Endodermal cell (in vitro differentiated cells): ENCODE measurements around the gene MBTPS1. TPM values are rescaled to one million over a fixed set of nuclear protein-coding genes. Genes with fewer than 3 reads are reported as not detected.
A peak's percentile ranks its signal among the peaks of the same experiment; 100 is the strongest.

Experiments
- DNase-seq: peaks from one replicate; pipeline ENCODE4 v3.0.0-alpha.2; 2017
- H3K27ac ChIP-seq: 2 replicates; pipeline ENCODE4 v1.5.1; 2013; ENCODE audit warnings: mild to moderate bottlenecking, low read depth, low read length, moderate library complexity
- H3K27me3 ChIP-seq: 2 replicates; pipeline ENCODE4 v1.6.1; 2013; ENCODE audit warnings: mild to moderate bottlenecking, low read length, moderate library complexity; ENCODE audit not compliant: insufficient read depth, control insufficient read depth, poor library complexity, severe bottlenecking
- H3K36me3 ChIP-seq: 2 replicates; pipeline ENCODE4 v1.7.0; 2013; ENCODE audit warnings: mild to moderate bottlenecking, low read length, moderate library complexity; ENCODE audit not compliant: control insufficient read depth, insufficient read depth
- H3K4me1 ChIP-seq: one replicate; pipeline ENCODE4 v1.7.0; 2013; ENCODE audit warnings: low read length; ENCODE audit not compliant: control insufficient read depth, insufficient read depth
- H3K4me3 ChIP-seq: 2 replicates; pipeline ENCODE4 v1.5.1; 2013; ENCODE audit warnings: mild to moderate bottlenecking, low read length, moderate library complexity
- H3K9ac ChIP-seq: 2 replicates; pipeline ENCODE4 v1.6.1; 2013; ENCODE audit warnings: mild to moderate bottlenecking, low read length, moderate library complexity; ENCODE audit not compliant: poor library complexity, severe bottlenecking; ENCODE audit errors: extremely low read depth
- H3K9me3 ChIP-seq: 2 replicates; pipeline ENCODE4 v1.6.1; 2013; ENCODE audit warnings: mild to moderate bottlenecking, low read length, moderate library complexity; ENCODE audit not compliant: control insufficient read depth
- H3K27ac Mint-ChIP-seq: 2 replicates; pipeline ENCODE4 v1.8.0; 2020; ENCODE audit warnings: mixed read lengths
- H3K27me3 Mint-ChIP-seq: 2 replicates; pipeline ENCODE4 v1.8.0; 2021; ENCODE audit warnings: mild to moderate bottlenecking, mixed read lengths; ENCODE audit not compliant: insufficient read depth
- H3K36me3 Mint-ChIP-seq: 2 replicates; pipeline ENCODE4 v1.8.0; 2020; ENCODE audit warnings: low read depth, mixed read lengths
- H3K4me1 Mint-ChIP-seq: 2 replicates; pipeline ENCODE4 v1.8.0; 2020; ENCODE audit warnings: mixed read lengths
- H3K4me3 Mint-ChIP-seq: 2 replicates; pipeline ENCODE4 v1.8.0; 2020; ENCODE audit warnings: mild to moderate bottlenecking, moderate library complexity, mixed read lengths
- H3K9me3 Mint-ChIP-seq: 2 replicates; pipeline ENCODE4 v1.8.0; 2020; ENCODE audit warnings: mild to moderate bottlenecking, mixed read lengths
- CTCF ChIP-seq: fragments of 200-600 bp; sonication (generic); conservative IDR thresholded peaks from 2 replicates; pipeline ENCODE4 v1.5.0; 2021; ENCODE audit warnings: antibody characterized with exemption, mild to moderate bottlenecking
- WGBS, 2 experiments: methylation state at CpG; one replicate each; pipeline versions ENCODE4 v1.1.5 to v1.1.7; 2013; ENCODE audit warnings: missing lambda C conversion rate in 2 of 2, mixed read lengths in 1 of 2; ENCODE audit not compliant: insufficient coverage in 1 of 2, insufficient read length in 1 of 2; 5-methylcytosine and 5-hydroxymethylcytosine counted together
- total RNA-seq, 2 donors: library from RNA; stranded (reverse); fragmentation: NEBNext Ultra II Directional in 1 of 2; extraction: Animal tissue kit (Norgen Biotek cat#: 25700) in 1 of 2; gene quantifications; 2 replicates in 1 of 2; 3 replicates in 1 of 2; pipeline ENCODE4 v1.2.1, GENCODE V29; 2021

The MBTPS1 gene
- total RNA-seq, 2 donors from 2014 or later: 59.7 to 62.9 TPM

GRCh38 chr16:84049403-84050060 is 67.2 kb downstream of the MBTPS1 start:
- TF ChIP-seq CTCF: no peak
- Mint-ChIP-seq H3K4me1 (peaks cover 19% of the 10 kb centered on the region), H3K4me3 (no peak overlapping the region), H3K36me3 (peaks cover 33% of the 10 kb centered on the region), H3K9me3 (no peaks in the 10 kb centered on the region), H3K27me3 (peaks cover 8% of the 10 kb centered on the region), H3K27ac (peak overlapping the region; percentile 55)
- DNase-seq: peak; percentile 32
- no peaks in the 10 kb centered on the region for H3K9me3 ChIP-seq
- 90 to 96% methylated on average over 11 to 13 of the region's 13 CpGs for WGBS, 2 experiments
- peaks cover 20% of the 10 kb centered on the region for H3K36me3 ChIP-seq
- H3K27me3 ChIP-seq: no peaks in the 10 kb centered on the region
- no peak overlapping the region for H3K9ac ChIP-seq
- H3K4me1 ChIP-seq: peaks cover 9% of the 10 kb centered on the region
- no peak overlapping the region for H3K27ac ChIP-seq
- no peak overlapping the region for H3K4me3 ChIP-seq

GRCh38 chr16:84048871-84049270 is 67.9 kb downstream of the MBTPS1 start:
- no peak overlapping the region for H3K9ac ChIP-seq
- H3K36me3 Mint-ChIP-seq: peaks cover 27% of the 10 kb centered on the region
- peaks cover 16% of the 10 kb centered on the region for H3K36me3 ChIP-seq
- H3K4me1 ChIP-seq: peaks cover 11% of the 10 kb centered on the region
- H3K9me3 ChIP-seq: no peaks in the 10 kb centered on the region
- H3K27me3 ChIP-seq: no peaks in the 10 kb centered on the region
- DNase-seq: peak; percentile 43
- H3K27ac ChIP-seq: no peak overlapping the region
- TF ChIP-seq CTCF: no peak
- H3K4me3 Mint-ChIP-seq: no peak overlapping the region
- 92 to 95% methylated on average over 11 to 13 of the region's 13 CpGs for WGBS, 2 experiments
- H3K27ac Mint-ChIP-seq: peak overlapping the region; percentile 55
- no peaks in the 10 kb centered on the region for H3K9me3 Mint-ChIP-seq
- H3K27me3 Mint-ChIP-seq: peaks cover 12% of the 10 kb centered on the region
- peaks cover 26% of the 10 kb centered on the region for H3K4me1 Mint-ChIP-seq
- H3K4me3 ChIP-seq: no peak overlapping the region

DNA sequence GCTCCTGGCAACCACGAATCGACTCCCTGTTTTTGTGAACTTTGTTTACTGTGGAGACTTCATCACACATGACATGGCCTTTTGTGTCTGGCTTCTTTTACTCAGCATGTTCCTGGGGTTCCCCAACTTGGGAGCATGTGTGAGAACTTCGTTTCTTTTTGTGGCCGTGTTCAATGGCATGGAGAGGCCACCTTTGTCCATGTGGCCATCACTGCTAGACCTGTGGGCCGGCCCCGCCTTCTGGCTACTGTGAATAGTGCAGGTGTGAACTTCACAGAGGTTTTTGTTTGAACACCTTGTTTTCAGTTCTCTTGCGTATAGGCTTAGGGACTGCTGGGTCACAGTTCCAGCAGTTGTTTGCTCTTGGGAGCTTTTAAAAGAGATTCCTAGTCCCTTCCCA is 68.5 kb downstream of the MBTPS1 start:
- Histone ChIP-seq H3K4me1 (peaks cover 17% of the 10 kb centered on the region), H3K36me3 (peaks cover 9% of the 10 kb centered on the region), H3K9me3 (no peaks in the 10 kb centered on the region), H3K9ac (no peak overlapping the region), H3K27ac (peak overlapping the region; percentile 2), H3K4me3 (no peak overlapping the region), H3K27me3 (peaks cover under 1% of the 10 kb centered on the region)
- Mint-ChIP-seq H3K27ac (peak overlapping the region; percentile 52), H3K4me1 (peaks cover 32% of the 10 kb centered on the region), H3K4me3 (no peak overlapping the region), H3K9me3 (no peaks in the 10 kb centered on the region), H3K36me3 (peaks cover 21% of the 10 kb centered on the region), H3K27me3 (peaks cover 14% of the 10 kb centered on the region)
- TF ChIP-seq CTCF: peak; percentile 75
- DNase-seq: peak; percentile 90
- WGBS, 2 experiments: 63 to 75% methylated on average over 5 to 7 of the region's 7 CpGs
